Activated CD4-positive, alpha-beta T cell treated with anti-CD3 and anti-CD28 coated beads, Interleukin-2, amount 50 U/mL, for 16 hours (primary cell): ENCODE measurements around the gene PARD6G.

ENCODE experiments used
- DNase-seq: peaks from one replicate; pipeline ENCODE4 v3.0.0-alpha.2; 2020

The PARD6G gene

DNA sequence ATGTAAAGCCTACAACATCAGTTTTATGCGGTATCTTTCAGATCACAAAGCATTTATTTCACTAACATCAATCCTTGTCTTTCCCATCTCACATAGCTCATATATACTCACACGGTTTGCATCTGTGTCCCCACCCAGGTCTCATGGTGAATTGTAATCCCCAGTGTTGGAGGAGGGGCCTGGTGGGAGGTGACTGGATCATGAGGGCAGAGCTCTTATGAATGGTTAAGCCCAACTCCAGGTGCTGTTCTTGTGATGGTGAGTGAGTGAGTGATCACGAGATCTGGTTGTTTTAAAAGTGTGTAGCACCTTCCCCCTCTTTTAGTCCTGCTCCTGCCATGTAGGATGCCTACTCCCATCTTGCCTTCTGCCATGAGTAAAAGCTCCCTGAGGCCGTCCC, 42.0 kb downstream of the PARD6G start:
- no peak for DNase-seq

DNA sequence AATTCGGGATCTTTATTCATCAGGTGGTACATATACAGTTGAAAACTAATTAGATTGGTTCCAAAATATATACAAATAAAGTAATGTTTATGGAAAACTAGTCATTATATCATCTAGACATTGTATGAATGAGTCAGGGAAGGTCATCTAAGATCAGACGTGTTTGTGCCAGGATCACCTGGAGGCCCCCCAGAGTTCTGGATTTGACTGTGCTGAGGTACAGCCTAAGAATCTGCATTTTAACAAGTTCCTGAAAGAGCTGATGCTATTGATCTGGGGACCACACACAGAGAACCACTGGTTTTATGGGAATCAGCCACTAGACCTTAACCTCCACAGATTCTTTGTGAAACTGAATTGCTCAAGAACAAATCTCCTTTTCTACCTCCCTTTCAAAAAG, 43.2 kb downstream of the PARD6G start:
- DNase-seq: peak; percentile 42

DNA sequence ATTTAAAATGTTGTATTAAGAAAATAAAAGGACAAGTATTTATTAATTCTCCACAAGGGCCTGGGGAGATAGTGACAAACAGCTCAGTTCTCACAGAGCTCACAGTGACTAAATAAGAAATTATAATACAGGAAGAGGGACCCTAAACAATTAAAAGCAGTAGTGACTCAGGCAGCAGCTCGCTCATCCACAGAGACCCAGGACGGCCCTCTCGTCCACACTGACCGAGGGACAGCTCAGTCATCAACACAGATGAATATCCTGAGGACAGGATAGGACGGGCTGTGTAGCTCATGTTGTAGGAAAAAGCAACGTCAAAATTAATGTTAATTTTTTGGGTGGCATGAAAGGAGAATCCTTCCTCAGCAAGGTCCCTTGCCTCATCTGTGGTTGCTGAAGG, 44.1 kb downstream of the PARD6G start:
- DNase-seq: no peak

DNA sequence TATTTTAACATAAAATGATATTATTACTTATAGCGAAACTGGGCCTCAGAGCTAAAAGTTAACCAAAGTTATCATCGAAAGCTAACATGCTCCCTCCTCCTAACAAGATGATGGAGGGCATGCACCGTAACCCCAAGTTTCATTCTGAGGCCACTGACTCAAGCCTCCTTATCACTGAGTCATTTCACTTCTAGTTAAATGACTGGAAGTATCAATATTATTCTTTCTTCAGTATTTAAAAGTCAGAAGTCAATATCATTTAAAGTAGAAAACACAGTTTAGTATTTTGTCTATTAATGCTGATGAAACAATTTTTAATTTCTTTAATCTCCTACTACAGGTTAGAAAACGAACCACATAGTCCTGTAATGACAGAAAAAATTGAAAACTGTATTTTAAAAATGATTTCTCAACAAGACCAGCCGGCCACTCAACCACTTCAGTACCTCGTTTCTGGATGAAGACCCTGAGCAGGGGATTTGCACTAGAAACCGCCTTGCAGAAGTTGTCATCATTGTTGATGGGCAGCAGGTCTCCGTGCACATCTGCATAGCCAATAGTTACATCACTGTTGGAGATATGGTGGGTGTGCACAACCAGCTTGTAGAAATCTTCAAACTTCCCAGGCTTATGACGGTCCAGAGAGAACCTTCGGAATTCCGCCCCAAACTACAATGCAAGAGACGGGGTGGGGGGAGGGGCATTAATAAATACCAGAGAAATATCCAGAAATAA, 44.9 kb downstream of the PARD6G start:
- DNase-seq: peak; percentile 92

DNA sequence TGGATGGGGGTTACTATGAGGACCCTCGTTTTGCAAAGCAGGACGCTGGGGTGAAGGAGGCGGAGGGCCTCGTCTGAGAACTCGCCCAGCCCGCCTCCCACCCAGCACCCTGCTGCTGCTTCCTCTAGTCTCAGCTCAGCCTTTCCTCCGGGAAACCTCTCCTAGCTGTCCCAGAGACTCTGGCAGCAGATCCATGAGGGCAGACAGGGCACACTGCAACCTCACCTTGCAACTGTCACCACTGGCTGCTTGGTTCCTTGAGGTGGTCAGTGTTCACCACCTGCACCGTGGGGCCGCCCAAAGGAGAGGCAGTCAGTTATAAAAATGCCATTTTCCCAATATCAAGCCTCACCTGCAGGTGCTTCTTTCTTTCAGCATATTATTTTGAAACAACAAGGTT, 45.6 kb downstream of the PARD6G start:
- no peak for DNase-seq

DNA sequence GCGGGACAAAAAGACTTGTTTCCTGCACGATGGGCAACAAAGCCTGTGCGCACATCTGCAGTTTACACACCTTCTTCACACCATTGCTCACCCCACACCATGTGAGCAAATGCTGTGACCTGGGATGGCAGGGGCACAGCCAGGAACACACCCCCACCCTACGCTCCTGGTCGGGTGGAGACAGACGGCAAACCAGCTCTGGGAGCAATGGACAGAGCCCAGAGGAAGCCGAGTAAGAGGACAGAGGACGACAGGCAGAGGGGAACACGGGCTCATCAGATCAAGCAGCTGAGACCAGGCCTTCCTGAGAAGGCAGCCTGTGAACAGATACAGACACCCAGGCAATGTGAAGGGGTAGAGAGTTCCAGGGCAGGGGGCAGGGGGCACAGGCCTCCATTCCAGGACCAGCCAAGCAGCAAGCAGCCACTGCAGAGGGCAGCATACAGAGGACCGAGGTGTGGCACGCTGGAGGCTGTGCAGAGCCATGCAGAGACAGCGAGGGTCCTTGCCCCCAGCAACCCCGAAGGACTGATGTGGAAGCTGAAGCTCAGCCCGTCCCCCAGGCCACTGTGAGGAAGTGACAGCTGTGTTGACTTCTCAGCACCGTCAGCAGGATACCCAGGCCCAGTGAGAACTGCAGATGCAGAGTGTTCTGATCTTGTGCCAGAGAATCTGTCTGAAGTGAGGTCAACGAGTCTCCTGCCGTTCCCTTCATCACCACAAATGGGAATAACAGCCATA, 46.2 kb downstream of the PARD6G start:
- DNase-seq: no peak

DNA sequence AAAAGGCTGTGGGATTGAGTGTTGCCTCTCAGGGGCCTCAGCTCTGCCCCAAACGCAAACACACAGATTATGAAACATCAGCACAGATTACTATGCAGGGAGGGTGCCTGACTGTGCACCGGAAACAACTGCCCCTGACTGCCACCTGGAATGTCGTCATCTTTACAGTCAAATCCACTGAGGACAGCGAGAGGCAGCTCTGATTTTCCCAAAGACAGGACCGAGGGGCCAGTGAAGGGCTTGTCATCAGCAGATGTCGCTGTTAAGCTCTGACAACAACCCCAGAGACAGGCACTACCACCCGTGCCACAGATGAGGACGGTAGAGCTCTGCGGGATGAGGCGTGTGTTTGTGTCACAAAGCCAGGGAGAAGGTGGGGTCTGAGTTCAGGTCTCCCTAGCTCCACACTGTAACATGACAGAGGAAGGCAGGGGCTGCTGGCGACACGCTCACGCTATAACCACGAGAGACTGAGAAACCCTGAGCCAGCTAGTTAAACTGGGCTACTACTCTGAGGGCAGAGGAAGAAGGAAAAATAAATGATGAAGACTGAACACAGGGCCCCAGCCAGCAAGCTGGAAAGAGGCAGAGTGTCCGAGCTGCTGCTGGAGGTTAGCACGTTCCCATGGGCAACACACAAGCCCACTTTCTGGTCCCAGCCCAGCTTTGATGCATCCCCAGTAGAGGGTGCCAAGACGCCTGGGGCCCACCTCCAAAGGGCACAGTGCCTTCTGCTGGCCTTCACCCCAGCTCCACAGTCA, 47.0 kb downstream of the PARD6G start:
- DNase-seq: no peak

DNA sequence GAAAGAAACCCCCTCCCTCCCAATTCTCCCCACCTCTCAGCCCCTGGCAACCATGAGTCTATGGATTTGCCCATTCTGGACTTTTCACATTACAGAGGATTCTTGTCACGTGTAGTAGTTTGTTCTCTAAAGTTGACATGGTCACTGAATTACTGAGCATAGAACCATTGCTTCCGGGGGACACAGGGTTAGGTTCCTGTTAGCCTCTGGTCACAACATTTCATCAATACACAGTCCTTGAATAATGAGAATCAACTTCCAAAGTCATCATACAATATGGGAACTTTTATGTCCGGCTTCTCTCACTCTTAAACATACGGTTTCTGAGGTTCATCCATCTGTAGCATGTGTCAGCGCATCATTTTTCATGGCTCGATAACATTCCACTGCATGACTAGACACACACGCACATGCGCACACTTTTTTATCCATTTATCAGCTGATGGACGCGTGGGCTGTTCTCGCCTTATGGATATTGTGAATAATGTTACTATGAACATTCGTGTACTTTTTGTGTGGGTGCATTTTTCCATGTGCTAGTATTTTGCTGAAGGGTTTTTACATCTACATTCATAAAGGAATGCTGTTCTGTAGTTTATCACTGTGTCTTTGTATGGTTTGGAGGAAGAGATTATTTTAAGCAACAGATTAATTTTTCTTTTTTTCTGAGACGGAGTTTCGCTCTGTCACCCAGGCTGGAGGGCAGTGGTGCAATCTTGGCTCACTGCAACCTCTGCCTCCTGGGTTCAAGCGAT, 48.1 kb downstream of the PARD6G start:
- DNase-seq: no peak

DNA sequence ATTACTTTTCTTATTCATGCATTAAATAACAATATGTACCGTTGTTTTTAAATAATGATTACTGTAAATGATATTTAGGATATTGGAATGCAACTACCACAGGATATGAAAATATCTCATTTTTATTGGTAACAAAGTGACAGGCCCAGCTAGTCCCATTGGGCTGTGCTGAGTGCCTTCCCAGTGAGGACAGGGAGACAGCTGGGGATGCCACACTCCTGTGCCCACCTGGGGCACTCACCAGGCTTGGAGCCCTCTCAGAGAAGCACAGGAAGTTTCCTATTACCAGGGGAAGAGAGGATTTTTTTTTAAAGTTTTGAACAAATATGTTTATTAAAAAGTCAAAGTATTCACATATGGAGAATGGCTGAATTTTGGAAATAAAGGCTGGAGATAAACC, 48.9 kb downstream of the PARD6G start:
- no peak for DNase-seq

DNA sequence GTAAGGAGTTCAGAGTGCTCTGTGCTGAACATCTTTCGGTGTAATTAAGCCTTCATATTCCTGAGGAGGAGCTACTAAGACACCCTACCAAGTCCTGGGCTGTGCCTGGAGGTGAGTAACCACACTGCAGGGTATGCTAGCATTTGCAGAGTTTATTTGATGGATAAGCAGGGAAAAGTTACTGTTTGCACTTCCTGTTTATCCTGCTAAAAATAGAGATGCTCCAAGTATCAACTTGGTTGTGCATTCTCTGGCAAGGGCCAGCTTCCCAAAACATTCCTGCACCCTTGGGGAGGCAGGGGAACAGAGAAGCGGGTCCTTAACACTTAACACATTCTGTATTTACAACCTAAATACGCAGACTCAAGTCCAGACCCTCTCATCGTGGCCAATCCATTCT, 49.8 kb downstream of the PARD6G start:
- DNase-seq: no peak

DNA sequence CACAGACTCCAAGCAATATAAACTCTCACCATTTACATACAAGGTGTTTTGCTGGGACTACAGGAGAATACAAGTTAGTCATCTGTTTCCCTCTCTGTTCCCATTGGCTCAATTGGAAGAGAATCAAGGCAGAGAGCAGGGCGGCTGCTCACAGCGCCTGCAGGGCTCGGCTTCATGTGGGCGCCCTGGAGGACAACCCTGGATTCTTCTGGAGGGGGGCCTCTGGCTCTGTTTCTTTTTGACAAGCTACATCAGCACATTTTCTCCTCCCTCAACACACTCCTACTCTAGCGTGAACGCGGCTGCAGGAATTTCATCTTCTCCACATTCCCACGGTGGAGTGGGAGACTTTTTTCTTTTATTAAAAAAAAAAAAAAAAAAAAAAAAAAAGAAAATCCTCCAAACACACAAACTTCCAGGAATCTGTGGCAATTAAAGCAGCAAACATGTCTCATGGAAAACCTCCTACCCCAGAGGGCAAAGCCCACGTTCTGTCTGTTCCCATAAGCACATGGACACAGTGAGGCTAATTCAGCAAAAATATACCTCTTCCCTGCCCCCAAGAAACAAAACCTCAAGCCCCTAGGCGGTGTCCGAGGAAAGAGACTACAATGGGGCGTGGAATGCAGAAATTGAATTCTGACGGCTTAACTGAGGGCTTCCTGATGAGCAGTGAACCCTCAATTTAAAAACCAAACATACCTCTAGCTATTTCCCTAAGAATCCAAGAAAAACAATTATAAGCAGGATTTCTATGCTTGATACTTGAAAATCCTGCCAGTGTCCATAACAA, 50.6 kb downstream of the PARD6G start:
- no peak for DNase-seq

DNA sequence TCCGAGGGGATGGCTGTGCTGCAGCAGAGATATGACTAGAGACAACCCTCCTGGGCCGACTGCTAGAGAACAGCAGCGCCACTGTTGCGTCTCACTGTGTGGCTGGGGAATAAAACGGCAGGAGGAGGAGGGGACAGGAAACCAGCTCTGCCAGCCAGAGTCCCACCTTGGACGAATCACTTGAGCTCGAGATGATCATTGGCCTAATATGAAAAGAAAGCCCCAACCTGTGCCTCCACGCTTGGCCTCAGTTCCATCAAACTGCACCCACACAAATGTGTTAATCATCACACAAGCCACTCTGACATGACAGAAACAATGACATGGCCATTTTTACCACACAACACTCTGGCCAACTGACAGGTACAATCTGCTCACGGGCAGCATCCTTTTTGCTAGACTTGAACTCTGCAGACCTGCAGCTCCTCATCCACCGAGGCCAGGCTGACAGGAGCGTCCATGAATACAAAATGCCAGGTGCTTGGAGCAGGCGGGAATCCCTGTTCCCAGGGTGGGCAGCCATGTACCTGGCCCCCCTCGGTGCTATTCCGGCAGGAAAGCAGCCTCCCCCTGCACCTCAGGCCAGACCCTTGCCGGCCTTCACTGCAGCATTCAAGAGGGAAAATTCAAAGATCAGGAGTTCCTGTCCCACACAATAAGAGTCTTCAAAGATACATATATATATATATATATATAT, 52.3 kb downstream of the PARD6G start:
- no peak for DNase-seq

DNA sequence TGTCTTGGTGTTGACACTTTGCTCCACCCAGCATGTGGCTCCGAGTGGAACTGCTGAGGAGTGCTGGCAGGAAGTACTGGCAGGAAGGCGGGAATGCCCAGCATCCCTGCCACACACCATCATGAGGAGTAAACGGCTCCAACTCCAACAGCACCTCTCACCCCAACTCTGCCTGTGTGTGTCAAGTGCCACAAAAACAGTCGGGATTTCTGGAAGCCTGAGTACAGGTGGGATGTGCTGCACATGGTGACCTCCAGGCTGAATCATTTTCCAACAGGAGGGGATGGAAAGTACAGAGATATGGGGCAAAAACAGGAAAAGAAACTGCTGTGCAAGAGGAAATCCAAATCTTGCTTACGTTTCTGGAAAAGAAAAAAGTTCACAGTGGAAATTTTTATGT, 53.6 kb downstream of the PARD6G start:
- DNase-seq: no peak

DNA sequence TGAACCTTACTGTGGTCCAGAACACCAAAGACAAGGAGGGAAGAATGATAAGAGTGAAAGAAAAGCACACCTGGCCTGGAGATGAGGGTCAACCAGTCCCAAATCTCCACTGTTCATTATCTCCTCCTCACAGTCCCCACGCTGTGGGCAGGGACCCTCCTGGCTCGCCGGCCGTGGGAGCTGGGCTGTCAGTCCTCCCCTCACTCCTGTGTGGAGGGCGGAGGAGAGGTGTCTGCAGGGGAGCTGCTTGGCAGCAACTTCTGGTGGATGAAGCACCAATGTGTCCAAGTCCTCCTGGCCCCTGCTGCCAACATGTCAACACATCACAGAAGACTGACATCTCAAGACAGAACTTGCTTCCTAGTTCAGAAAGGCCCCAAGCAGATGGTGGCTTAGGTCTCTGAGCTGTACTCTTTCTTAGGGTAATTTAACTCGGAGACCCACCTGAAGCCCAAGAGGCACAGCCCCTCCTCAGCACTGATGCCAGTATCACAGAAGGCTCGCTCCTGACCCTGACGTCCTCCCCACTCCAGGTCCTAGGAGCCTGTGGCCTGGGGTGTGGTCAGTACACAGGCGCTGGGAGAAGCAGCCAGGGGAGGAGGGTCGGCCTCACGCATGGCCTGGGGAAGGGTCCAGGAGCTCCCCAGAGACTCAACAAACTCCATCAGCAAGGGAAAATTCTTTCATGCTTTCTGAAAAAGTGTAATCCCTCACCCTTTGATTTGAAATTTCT, 54.5 kb downstream of the PARD6G start:
- DNase-seq: no peak

DNA sequence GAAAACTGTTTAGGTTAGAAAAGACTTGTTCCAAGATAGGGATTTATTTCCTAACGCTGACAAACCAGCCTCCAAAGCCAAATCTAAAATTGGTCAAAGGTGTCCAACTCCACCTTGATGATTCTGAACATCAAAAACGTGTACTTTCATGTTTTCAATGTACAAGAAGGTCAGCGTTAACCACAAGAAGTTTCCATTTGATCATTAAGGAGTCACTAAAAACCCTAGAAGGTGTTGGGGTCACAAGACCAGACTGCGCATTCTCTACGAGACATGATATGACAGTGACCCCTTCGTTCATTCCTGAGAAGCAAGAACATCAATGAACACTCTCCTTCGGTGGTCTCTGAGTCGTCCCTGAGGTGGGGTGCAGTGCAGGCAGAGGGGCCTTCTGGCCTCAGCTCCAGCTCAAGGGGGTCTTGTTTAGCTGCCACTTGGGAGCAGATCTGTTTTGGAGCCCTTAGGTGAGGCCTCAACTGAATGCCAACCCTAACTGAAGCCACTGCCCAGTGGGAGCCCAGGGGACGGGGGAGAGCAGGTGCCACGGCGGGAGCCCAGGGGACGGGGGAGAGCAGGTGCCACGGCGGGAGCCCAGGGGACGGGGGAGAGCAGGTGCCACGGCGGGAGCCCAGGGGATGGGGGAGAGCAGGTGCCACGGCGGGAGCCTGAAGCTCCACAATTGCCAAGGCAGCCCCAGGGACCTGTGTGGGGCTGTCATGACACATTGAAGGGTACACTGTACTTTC, 55.2 kb downstream of the PARD6G start:
- no peak for DNase-seq

DNA sequence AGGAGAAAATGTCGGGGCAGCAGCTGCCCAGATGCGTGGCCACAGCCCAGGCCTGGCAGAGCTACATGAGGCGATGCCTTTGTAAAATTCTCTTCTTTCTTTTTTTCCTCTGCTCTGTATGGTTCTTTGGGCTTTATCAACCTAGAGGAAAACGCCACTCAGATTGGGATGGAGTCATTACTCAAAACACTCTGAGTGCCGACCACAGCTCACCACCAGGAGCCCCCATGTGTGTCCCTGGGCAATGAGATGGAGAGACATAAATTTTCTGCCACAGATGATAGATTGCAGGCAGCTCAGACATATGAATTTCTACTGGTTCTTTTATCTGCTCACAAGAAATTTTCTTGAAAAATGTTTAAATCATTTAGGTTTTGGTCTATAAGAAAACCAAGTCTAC, 56.0 kb downstream of the PARD6G start:
- no peak for DNase-seq

DNA sequence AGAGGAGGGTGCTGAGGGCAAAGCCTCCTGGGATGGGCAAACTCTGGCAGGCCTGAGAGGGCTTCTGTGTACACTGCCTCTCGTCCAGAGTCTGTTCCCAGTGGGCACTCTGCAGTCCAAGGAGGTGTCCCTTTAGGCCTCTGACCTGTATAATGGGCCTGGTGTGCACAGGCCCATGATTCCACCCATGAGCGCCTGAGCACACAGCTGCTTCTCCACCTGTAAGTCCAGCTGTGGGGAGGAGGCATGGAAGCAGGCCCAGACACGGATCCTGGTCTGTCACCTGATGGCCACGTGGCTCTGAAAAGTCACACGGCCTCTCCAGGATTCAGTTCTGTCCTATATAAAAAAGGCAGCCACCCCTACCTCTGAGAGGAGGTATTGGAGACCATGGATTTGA, 57.0 kb downstream of the PARD6G start:
- no peak for DNase-seq

DNA sequence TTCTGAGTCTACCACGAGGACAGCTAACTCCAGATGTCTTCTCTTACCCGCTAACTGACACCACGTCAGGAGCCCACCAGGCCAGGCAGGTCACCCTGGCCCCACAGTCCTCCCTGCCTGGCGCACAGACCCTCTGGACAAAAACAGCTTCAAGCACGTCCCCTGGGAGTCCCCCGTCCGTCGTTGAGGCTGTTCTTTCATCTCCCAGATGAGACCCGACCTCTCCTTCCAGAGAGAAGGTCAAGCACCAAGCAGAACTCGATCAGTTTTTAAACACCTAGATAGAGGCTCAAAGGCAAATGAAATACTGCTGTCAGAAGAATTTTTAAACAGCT, 57.8 kb downstream of the PARD6G start:
- no peak for DNase-seq

DNA sequence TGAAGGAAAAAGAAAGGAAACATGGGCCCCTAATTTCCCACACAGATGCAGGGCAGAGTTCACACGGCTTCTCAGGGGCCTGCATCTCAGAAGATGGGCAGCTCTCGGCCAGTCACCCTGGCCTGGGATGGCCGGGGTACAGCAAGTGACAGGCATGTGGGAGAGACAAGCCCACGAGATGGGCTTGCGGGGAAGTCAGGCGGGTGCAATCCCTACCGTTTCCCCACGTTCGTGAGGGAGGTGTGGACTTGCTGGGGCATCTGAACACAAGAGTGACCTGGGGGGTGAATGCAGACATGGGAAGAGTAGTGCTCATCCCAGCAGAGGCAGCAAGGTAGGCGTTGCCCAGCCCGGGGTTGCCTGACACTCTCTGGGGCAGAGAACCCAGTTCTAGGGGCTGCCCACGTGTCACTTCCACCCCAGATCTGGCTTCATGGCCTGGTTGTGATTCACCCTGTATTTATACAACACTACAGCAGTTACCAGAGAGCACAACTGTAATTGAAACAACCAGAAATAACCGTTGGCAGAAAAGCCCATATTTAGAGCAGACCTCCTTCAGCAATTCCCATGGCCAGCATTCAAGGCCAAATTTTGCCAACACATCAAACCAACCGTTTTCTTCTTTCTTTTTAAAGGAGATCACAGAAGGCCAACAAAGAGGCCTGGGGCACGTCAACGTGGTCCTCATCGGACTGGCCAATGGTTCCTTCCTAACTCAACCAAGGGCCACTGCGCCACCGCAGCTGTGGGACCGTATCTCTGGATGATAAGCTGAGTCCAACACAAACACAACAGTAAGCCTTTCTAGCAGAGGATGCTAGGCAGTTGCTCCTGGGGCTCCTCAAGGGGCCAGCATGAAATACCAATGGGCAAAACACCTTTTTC, 58.4 kb downstream of the PARD6G start:
- DNase-seq: no peak
